COLO829 (cell line): ENCODE measurements around the gene ABCB4.
"Not testable (repeated sequence)": the region's sequence is repeated elsewhere in the genome, so short reads cannot be mapped to it uniquely, and the experiment has no call there.

ENCODE experiments used
- DNase-seq: peaks from one replicate; pipeline ENCODE4 v3.0.0; 2012; ENCODE audit warnings: low spot score

Gene ABCB4

GRCh38 chr7:87476179-87476557, 688 bp upstream of the ABCB4 start:
- DNase-seq: no peak

- peak; percentile 37 for DNase-seq
Observed at GRCh38 chr7:87474533-87475358, 734 bp downstream of the ABCB4 start.

DNA sequence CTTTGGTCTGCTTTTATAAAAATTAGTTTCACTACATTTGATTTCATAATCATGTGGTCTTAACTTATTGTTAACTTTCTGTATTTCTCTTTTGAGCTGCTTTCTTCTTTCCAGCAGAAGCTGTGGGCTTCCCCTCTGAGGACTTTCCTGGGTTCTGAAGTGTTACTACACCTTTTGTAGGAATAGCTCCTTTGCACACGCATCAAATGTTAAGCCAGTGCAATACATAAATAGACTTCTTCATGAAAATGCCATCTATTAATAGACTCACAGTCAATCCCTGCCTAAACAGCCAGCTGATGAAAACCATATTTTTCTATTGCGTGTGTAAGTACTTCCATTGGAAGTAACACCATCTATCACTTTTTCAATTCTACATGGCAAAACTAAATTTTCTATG, 1.5 kb downstream of the ABCB4 start:
- no peak for DNase-seq

DNA sequence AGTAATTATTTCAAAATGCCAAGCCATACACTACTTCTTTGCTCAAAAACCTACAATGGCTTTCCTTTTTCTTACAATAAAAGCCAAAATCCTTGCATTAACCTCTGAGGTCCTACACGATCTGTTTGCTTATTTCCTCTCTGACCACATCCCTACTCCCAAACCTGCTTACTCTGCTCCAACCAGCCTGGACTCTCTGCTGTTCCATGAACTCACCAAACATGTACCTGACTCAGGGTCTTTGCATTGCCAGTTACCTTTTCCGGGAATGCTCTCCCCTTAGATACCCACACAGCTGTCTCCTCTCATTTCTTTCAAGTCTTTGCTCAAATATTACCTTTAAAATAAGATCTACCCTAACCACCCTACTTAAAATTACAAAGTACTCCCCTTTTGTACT, 2.3 kb downstream of the ABCB4 start:
- no peak for DNase-seq

DNA sequence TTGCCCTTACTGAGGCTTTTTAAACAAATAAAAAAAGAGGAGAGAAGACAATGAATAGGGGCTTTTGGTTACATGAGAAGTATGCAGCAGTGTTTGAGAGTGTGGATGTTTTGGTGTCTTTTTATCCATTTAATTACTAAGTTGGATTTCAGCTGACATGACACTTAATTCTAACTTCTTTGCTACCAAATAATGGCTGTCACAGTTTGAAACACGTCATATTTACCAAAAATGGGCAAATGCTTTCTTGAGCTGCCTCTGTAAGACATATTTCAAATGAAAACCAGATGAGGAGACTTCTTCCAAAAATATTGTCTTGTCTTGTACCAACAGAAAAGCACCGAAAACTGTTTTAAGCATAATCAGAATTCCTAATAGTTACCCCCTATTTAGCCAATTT, 4.0 kb downstream of the ABCB4 start:
- no peak for DNase-seq

DNA sequence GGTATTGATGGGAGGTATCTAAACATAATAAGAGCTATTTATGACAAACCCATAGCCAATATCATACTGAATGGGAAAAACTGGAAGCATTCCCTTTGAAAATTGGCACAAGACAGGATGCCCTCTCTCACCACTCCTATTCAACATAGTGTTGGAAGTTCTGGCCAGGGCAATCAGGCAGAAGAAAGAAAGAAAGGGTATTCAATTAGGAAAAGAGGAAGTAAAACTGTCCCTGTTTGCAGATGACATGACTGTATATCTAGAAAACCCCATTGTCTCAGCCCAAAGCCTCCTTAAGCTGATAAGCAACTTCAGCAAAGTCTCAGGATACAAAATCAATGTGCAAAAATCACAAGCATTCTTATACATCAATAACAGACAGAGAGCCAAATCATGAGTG, 6.3 kb downstream of the ABCB4 start:
- not testable (repeated sequence) for DNase-seq

- not testable (repeated sequence) for DNase-seq
Observed at GRCh38 chr7:87465534-87465880, 10.0 kb downstream of the ABCB4 start.

- not testable (repeated sequence) for DNase-seq
Observed at GRCh38 chr7:87464830-87465533, 10.5 kb downstream of the ABCB4 start.

GRCh38 chr7:87463982-87464381, 11.5 kb downstream of the ABCB4 start:
- no peak for DNase-seq

DNA sequence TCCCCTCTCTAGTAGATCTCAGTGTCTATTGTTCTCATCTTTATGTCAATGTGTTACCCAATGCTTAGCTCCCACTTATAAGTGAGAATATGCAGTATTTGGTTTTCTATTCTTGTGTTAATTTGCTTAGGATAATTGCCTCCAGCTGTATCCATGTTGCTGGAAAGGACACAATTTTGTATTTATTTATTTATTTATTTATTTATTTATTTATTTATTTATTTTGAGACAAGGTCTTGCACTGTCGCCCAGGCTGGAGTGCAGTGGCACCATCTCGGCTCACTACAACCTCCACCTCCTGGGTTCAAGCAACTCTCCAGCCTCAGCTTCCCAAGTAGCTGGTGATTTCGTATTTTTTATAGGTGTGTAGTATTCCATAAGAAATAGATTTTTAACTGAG, 15.0 kb downstream of the ABCB4 start:
- not testable (repeated sequence) for DNase-seq

DNA sequence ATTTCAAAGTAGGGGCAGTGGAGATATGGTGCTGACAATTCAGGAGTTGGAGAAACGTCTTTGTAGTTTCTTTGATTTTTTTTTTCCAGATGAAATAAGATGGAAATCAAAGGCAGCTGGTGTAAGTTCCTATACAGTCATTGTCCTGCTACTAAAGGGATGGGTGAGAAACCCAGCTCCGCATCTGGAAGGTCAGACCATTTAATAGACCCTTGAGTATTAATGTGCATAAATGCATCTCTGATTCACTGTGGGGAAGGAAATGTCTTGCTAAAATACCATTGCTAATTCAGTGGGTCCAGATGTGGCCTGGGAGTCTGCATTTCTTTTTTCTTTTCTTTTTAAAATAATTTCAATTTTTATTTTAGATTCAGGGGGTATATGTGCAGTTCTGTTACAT, 15.5 kb downstream of the ABCB4 start:
- no peak for DNase-seq

- peak; percentile 24 for DNase-seq
Observed at GRCh38 chr7:87458148-87458547, 17.3 kb downstream of the ABCB4 start.

- DNase-seq: no peak
Observed at GRCh38 chr7:87456247-87456646, 19.2 kb downstream of the ABCB4 start.

DNA sequence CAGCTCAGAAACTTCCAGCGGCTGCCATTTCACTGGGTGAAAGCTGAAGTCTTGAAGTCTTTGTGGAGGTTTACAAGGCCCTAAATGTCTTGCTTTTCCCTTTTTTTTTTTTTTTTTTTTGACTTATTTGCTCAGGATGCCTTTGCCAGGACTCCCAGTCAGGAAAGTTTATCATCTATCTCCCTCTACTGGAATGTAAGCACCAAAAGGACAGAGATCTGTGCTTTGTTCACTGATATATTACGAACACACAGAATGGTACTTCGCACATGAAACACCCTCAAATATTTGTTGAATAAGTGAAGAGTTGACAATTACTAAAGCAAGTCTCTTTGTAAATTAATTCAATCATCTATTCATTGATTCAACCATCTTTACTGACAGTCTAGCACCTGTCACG, 23.2 kb downstream of the ABCB4 start:
- DNase-seq: no peak

- no peak for DNase-seq
Observed at GRCh38 chr7:87451187-87451586, 24.3 kb downstream of the ABCB4 start.

DNA sequence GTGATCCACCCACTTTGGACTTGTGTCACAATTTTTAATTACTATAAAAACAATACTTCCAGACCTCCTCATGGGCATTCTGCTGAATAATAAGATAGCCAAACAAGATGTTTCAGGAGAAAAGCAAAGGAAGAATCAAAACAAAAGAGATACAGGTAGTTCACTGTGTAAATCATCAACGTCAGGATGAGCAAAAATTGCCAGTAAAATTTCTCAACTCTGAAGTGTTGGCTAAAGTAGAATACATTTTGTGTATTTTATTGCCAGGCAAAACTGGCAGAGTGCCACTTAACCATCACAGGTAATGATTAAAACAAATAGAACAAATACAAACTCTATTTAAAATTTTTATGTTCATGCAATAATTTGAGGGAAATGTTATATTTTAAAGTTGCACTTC, 24.8 kb downstream of the ABCB4 start:
- DNase-seq: no peak

GRCh38 chr7:87448388-87448787, 27.1 kb downstream of the ABCB4 start:
- DNase-seq: no peak

DNA sequence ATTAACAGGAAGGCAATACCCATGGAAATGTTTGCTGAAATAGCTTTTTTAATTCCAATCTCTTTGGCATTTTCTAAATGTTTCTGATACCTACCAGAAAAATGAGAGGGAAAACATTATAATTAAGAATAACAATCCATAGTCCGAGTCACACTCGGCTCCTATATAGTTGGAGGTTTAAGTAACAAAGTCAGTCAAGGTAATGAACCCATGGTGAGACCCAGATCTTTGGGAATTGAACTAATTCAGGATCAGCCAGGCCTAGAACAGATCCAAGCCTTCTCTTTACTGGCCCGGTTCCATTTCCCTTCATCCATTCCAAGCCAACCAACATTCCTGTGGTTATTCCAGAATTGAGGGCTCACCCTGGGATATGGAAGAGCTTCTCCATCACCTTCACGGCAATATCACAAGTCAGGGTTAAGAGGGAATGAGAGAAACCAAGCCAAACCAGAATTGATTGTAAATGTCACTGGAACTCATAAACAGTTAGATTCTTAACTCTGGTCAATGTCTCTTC, 28.3 kb downstream of the ABCB4 start:
- no peak for DNase-seq

GRCh38 chr7:87445897-87446296, 29.6 kb downstream of the ABCB4 start:
- DNase-seq: no peak

DNA sequence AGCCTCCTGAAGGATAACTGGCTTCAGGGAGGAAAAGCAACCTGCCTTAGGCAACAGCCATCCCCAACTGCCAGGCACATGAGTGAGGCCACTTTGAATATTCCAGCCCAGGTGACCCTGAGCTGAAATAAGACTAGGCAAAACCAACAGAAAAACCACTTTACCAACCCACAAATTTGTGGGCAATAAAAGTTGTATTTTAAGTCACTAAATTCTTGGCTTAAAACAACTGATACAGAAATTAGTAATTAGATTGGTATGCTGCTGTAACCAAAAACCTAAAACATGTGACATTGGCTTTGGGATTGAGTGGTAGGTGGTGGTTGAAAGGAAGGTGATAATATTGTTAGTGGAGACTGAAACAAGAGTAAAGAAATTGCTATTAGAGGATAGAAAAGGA, 39.9 kb downstream of the ABCB4 start:
- DNase-seq: peak; percentile 24

- DNase-seq: no peak
Observed at GRCh38 chr7:87432536-87432935, 42.9 kb downstream of the ABCB4 start.

GRCh38 chr7:87427288-87427687, 48.2 kb downstream of the ABCB4 start:
- no peak for DNase-seq

DNA sequence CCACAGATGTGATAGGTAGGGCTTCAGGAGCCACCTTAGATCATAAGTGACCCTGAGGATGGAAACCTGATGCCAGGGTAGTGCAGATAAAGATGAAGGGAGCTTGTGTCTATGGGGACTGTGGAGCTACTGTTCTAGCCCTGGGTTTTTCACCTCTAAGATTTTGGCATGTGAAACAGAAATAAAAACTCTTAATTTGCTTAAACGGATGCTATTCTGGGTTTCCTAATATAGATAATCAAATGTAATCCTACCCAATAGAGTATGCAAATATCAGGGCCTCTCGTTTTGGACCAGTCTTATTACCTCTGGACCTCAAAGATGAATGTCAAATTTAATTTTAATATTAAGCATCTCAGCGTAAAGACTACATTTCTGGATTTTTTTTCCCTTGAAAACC, 49.3 kb downstream of the ABCB4 start:
- DNase-seq: no peak

GRCh38 chr7:87424075-87424474, 51.4 kb downstream of the ABCB4 start:
- DNase-seq: no peak
